ENCODE measurements around the gene MARVELD2. TPM values are rescaled to one million over a fixed set of nuclear protein-coding genes. Genes with fewer than 3 reads are reported as not detected.
"Not testable (repeated sequence)": the region's sequence is repeated elsewhere in the genome, so short reads cannot be mapped to it uniquely, and the experiment has no call there.

MARVELD2 gene
- total RNA-seq, 4 donors from 2014 or later = 12.4 to 24.5 (median 18.2) TPM

DNA sequence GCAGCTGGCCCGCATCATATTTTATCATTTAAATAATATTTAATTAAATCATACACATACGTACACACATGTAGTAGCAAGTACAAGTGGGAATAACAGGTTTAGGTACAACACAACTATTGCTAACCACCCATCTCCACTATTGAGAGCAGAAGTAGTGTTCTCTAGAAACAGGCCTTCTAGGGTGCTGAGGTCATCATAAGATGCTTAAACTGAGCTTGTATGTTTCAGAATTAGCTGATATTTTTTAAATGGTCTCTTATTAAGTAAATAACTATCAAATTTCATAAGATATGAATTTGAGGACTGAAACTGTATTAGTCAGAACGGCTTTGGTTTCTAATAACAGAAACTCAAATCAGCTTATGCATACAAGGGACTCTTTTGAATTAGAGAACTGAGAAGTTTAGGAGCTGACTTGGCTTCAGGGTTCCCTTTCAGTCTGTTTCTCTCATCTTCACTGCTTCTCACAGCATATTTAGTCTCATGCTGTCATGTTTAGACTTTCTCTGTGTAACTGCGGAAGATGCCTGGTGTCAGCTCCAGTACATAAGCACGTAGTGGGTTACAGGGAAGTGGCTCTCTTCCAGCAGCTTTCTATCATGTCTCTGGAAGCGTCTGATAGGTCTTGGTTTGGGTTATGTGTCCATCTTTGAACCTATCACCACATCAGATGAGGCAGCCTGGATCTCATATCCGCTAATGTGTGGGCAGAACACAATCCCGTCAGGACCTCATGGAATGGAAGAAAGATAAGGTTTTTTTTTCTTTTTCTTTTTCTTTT lies 52.7 kb downstream of the MARVELD2 start:
- Histone ChIP-seq H3K27me3 (no peaks in the 10 kb centered on the region), H3K4me3 (no peak overlapping the region), H3K36me3 (no peaks in the 10 kb centered on the region), H3K4me1 (no peaks in the 10 kb centered on the region), H3K9me3 (no peaks in the 10 kb centered on the region), H3K27ac (no peak overlapping the region)
- intact Hi-C loops (cut with DNase I) = no loop called here
- WGBS, 2 donors = 79 to 84% methylated on average over 7 to 8 of the region's 8 CpGs
- DNase-seq = no peak
- TF ChIP-seq POLR2A (IDR thresholded peaks at IDR 0.05) = no peak
- TF ChIP-seq, protein P1, sequence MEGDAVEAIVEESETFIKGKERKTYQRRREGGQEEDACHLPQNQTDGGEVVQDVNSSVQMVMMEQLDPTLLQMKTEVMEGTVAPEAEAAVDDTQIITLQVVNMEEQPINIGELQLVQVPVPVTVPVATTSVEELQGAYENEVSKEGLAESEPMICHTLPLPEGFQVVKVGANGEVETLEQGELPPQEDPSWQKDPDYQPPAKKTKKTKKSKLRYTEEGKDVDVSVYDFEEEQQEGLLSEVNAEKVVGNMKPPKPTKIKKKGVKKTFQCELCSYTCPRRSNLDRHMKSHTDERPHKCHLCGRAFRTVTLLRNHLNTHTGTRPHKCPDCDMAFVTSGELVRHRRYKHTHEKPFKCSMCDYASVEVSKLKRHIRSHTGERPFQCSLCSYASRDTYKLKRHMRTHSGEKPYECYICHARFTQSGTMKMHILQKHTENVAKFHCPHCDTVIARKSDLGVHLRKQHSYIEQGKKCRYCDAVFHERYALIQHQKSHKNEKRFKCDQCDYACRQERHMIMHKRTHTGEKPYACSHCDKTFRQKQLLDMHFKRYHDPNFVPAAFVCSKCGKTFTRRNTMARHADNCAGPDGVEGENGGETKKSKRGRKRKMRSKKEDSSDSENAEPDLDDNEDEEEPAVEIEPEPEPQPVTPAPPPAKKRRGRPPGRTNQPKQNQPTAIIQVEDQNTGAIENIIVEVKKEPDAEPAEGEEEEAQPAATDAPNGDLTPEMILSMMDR (IDR thresholded peaks at IDR 0.05) = no peak

DNA sequence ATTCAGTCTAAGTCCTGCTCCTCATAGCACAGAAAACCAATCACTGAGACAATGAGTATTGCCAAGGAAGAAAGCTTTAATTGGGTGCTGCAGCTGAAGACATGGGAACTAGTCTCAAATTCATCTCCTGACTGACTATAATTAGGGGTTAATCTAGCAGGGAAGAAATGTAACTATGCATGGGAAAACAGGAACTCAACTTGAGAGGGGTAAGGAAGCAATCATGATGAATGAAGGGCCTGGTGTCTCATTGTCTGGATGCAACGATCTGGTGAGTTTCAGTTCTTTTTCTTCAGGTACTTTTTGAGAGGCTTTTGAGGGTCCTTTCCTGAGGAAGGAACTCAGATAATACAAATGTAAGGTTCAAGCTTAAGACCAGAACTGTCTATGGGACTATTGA lies 53.7 kb downstream of the MARVELD2 start:
- no peaks in the 10 kb centered on the region for H3K9me3 ChIP-seq
- H3K4me3 ChIP-seq = no peak overlapping the region
- TF ChIP-seq, protein P1 (IDR thresholded peaks at IDR 0.05) = no peak
- TF ChIP-seq POLR2A (IDR thresholded peaks at IDR 0.05) = no peak
- no peaks in the 10 kb centered on the region for H3K27me3 ChIP-seq
- DNase-seq = no peak
- H3K4me1 ChIP-seq = no peaks in the 10 kb centered on the region
- 24 to 26% methylated on average over 1 of the region's 1 CpG for WGBS, 2 donors
- intact Hi-C loops (cut with DNase I) = no loop called here
- no peaks in the 10 kb centered on the region for H3K36me3 ChIP-seq
- no peak overlapping the region for H3K27ac ChIP-seq

DNA sequence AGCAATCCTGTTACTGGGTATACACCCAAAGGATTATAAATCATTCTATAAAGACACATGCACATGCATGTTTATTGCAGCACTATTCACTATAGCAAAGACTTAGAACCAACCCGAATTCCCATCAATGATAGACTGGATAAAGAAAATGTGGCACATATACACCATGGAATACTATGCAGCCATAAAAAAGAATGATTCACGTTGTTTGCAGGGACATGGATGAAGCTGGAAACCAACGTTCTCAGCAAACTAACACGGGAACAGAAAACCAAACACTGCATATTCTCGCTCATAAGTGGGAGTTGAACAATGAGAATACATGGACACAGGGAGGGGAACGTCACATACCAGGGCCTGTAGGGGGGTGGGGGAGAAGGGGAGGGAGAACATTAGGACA lies 56.6 kb downstream of the MARVELD2 start:
- H3K9me3 ChIP-seq; DNase-seq; H3K4me1 ChIP-seq; H3K36me3 ChIP-seq; H3K27me3 ChIP-seq; H3K4me3 ChIP-seq; H3K27ac ChIP-seq; intact Hi-C loops (cut with DNase I): not testable (repeated sequence)
- WGBS, 2 donors = 84 to 90% methylated on average over 6 of the region's 6 CpGs

DNA sequence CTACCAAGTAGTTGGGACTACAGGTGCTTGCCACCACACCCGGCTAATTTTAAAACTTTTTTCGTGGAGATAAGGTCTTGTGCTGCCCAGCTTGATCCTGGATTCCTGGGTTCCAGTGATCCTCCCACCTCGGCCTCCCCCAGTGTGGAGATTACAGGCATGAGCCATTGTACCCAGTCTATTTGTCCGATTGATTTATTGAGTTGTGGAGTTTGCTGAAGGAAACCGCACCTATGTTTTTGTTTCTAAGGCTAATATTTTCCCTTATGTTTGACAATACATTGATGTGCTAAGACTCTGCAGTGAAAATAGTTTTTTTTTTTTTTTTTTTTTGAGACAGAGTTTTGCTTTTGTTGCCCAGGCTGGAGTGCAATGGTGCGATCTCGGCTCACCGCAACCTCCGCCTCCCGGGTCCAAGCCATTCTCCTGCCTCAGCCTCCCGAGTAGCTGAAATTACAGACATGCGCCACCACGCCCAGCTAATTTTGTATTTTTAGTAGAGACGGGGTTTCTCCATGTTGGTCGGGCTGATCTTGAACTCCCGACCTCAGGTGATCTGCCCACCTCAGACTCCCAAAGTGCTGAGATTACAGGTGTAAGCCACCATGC lies 57.7 kb downstream of the MARVELD2 start:
- WGBS, 2 donors = 87 to 91% methylated on average over 13 to 16 of the region's 16 CpGs
- H3K36me3 ChIP-seq; H3K4me1 ChIP-seq; H3K27me3 ChIP-seq; H3K4me3 ChIP-seq; DNase-seq; H3K9me3 ChIP-seq; intact Hi-C loops (cut with DNase I); H3K27ac ChIP-seq: not testable (repeated sequence)

DNA sequence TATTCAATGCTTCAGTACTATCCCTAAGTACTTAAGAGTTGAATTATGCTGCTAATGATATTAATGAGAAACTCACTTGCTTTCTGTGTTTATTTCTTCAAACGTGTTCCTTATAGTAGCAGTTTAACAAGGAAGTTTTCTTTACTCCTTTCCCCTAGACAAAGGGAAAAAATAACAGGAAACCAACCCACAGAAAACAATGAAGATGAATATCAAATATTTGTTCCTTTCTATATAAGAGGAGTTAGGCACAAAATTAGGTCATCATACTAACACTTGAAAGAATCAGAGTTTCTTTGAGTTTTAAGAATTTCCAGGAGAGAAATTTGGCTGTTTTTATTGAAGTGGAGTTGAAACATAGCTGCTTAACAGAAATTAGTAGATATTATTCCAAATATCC lies 62.3 kb downstream of the MARVELD2 start:
- no peak for DNase-seq
- no peaks in the 10 kb centered on the region for H3K9me3 ChIP-seq
- WGBS, 2 donors = 8 to 11% methylated on average over 1 of the region's 1 CpG
- H3K27ac ChIP-seq = no peak overlapping the region
- H3K4me1 ChIP-seq = no peaks in the 10 kb centered on the region
- H3K27me3 ChIP-seq = no peaks in the 10 kb centered on the region
- H3K4me3 ChIP-seq = no peak overlapping the region
- TF ChIP-seq, protein P1 (IDR thresholded peaks at IDR 0.05) = no peak
- no peak for TF ChIP-seq POLR2A (IDR thresholded peaks at IDR 0.05)
- intact Hi-C loops (cut with DNase I) = no loop called here
- no peaks in the 10 kb centered on the region for H3K36me3 ChIP-seq

DNA sequence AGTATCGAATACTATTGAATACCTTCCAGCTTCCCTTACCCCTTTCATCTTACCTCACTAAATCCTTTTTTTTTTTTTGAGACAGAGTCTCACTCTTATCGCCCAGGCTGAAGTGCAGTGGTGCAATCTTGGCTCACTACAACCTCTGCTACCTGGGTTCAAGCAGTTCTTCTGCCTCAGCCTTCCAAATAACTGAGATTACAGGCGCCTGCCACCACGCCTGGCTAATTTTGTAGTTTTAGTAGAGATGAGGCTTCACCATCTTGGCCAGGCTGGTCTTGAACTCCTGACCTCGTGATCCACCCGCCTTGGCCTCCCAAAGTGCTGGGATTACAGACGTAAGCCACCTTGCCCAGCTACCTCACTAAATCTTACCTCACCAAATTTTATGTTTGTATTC lies 63.4 kb downstream of the MARVELD2 start:
- H3K36me3 ChIP-seq; intact Hi-C loops (cut with DNase I); H3K27me3 ChIP-seq; H3K9me3 ChIP-seq; H3K27ac ChIP-seq; H3K4me3 ChIP-seq; H3K4me1 ChIP-seq; DNase-seq: not testable (repeated sequence)
- 81 to 82% methylated on average over 7 of the region's 7 CpGs for WGBS, 2 donors

Data from esophagus squamous epithelium (tissue), 5 donors.